ENCODE results near the gene UBL4A.

UBL4A gene

DNA sequence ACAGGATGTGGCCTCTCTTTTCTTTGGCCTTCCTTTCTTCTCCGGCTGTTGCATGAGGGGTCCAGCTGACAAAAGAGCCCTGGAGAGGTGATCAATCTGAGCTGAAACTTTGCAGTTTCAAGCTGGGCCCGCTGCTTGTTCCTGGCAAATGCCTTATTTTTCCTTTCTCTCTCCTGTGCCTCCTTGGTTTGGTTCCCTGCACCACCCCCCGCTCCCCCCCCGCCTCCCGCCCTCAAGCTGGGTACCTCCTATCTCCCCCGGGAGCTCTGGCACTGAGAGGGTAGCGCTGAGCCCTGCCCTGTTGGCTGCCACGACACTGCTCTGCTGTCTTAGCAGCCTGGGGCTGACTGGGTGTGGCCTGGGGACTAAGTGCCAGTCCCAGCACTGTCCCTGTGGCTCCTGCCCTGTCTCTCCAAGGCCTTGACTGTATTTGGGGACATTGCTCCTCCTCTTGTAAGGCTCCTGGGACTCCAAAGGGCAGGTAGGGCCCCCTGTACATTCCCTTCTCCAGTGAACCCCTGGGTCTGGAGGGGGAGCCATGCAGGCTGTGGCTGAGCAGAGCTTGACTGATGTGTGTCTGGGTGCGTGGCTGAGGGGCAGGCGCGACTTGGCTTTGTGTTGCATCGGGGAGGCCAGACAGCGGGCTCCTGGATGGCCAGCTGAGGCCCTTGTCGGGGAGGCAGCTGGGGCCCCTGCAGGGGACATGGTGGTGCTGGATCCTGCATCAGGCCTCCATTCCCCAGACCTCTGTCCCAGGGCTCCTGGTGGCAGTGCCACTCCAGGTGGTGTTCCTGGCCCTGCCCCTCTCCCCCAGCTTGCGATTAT, 27.2 kb downstream of the UBL4A start:
- intact Hi-C loops (cut with DNase I; ENCODE audit: low total_unique reads) = no loop called here
- no peaks in the 10 kb centered on the region for H3K9me3 ChIP-seq
- H3K4me1 ChIP-seq = peaks cover 0 to 16% (median 12%) of the 10 kb centered on the region in 4 donors
- peak; percentile 41 to 88 for DNase-seq
- H3K27me3 ChIP-seq = no peaks in the 10 kb centered on the region
- peak overlapping the region; percentile 72 to 78 for H3K4me3 ChIP-seq
- TF ChIP-seq, protein P1, sequence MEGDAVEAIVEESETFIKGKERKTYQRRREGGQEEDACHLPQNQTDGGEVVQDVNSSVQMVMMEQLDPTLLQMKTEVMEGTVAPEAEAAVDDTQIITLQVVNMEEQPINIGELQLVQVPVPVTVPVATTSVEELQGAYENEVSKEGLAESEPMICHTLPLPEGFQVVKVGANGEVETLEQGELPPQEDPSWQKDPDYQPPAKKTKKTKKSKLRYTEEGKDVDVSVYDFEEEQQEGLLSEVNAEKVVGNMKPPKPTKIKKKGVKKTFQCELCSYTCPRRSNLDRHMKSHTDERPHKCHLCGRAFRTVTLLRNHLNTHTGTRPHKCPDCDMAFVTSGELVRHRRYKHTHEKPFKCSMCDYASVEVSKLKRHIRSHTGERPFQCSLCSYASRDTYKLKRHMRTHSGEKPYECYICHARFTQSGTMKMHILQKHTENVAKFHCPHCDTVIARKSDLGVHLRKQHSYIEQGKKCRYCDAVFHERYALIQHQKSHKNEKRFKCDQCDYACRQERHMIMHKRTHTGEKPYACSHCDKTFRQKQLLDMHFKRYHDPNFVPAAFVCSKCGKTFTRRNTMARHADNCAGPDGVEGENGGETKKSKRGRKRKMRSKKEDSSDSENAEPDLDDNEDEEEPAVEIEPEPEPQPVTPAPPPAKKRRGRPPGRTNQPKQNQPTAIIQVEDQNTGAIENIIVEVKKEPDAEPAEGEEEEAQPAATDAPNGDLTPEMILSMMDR (IDR thresholded peaks at IDR 0.05) = no peak
- H3K27ac ChIP-seq = peak overlapping the region; percentile 79 to 90
- H3K36me3 ChIP-seq = peaks cover 0 to 30% (median under 1%) of the 10 kb centered on the region in 3 donors

DNA sequence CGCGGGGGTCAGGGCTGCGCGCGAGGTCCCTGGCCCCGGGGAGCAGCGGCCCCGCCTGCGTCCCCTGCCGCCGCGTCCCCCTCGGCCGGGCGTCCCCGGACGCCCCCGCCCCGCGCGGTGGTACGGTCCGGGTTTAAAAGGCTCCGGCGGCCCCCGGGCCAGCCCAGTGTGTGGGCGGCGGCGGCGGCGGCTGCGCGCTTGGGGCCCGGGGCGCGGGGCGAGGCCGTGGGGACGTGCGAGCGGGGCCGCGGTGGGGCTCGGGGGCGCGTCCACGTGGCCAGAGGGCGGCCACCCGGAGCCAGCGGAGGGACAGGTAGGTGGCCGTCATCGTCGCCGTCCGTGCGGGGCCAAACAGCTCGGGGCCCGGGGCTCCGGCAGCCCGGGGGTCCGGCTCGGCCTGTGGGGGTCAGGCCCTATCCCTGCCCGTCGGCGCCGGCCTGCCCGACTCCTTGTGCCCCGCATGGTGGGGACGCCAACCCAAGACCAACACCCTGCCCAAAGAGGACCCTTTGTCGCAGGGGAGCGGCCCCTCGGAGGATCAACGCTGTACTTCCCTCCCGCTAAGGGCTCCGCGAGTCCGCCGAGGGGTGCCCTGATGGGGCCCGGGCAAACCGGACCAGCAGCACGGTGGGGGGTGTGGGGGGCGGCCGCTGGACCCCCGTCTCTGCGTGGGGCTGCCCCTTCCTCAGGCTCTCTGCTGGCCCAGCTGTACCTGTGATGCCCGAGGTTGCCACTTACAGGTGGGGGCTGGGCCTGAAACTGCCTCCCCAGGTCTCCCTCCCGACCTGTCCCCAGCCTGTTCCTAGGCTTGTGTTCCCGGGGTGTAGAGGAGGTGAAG, 28.1 kb downstream of the UBL4A start, which contains the start of gene PLXNA3:
PLXNA3 (plus strand) TSS at position 166 of the 838 bp plus-strand sequence. CDS start 1,903 bp downstream, outside the sequence.
- Histone ChIP-seq H3K27ac (peak within 1 kb of the TSS; percentile 79 to 90), H3K4me3 (peak within 1 kb of the TSS; percentile 72 to 78), H3K9me3 (no peaks in the 10 kb centered on the region), H3K27me3 (no peaks in the 10 kb centered on the region), H3K4me1 (peaks cover 0 to 16% (median 12%) of the 10 kb centered on the region in 4 donors), H3K36me3 (peaks cover 0 to 22% (median 0%) of the 10 kb centered on the region in 3 donors)
- intact Hi-C loops (cut with DNase I; ENCODE audit: low total_unique reads) = no loop called here
- TF ChIP-seq, protein P1 (IDR thresholded peaks at IDR 0.05) = no peak
- no peak for DNase-seq

DNA sequence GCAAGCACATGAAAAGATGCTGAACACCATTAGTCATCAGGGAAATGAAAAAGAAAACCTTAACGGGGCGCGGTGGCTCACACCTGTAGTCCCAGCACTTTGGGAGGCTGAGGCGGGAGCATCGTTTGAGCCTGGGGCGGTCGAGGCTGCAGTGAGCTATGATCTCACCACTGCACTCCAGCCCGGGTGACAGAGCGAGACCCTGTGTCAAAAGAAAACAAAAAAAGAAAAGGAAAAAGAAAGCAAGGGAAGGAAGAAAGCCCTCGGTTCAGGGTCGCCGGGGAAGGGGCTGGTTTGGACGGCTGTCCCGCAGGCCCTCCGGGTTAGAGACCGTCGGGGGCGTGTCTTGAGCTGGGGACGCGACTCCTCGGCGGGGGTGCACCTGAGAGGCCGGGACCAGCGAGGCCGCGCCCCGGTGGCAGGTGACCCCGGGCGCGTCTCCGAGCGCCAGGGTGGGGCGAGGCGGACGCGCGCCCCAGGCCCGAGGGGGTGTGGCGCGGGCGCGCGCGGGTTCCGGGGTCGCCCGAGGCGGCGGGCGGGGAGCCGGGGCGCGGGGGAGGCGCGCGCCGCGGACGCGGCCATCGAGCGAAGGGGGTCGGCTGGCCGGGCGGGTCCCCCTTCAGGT, 28.8 kb downstream of the UBL4A start:
- H3K27ac ChIP-seq = peak overlapping the region; percentile 79 to 90
- TF ChIP-seq, protein P1 (IDR thresholded peaks at IDR 0.05) = no peak
- peaks cover 0 to 16% (median 12%) of the 10 kb centered on the region in 4 donors for H3K4me1 ChIP-seq
- H3K36me3 ChIP-seq = peaks cover 0 to 17% (median 0%) of the 10 kb centered on the region in 3 donors
- H3K9me3 ChIP-seq = no peaks in the 10 kb centered on the region
- no peaks in the 10 kb centered on the region for H3K27me3 ChIP-seq
- DNase-seq = no peak
- intact Hi-C loops (cut with DNase I; ENCODE audit: low total_unique reads) = no loop called here
- peak overlapping the region; percentile 72 to 78 for H3K4me3 ChIP-seq

DNA sequence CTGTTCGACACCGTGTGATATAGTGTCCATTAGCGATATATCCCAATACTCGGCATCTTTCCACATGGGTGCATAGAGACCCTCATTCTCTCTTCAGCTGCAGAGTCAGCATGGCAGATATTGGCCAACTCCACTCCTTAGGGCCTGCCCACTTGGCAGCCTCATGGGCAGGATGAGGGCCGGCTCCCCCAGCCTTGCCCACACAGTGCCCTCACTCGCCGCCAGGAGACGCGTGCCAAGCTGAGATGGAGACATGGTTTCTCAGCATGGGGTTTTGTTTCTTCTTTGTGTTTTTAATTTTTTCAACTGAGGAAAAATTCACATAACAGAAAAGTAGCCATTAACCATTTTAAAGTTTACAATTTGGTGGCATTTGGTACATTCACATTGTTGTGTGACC, 33.6 kb downstream of the UBL4A start:
- intact Hi-C loops (cut with DNase I; ENCODE audit: low total_unique reads) = no loop called here
- no peak for DNase-seq

DNA sequence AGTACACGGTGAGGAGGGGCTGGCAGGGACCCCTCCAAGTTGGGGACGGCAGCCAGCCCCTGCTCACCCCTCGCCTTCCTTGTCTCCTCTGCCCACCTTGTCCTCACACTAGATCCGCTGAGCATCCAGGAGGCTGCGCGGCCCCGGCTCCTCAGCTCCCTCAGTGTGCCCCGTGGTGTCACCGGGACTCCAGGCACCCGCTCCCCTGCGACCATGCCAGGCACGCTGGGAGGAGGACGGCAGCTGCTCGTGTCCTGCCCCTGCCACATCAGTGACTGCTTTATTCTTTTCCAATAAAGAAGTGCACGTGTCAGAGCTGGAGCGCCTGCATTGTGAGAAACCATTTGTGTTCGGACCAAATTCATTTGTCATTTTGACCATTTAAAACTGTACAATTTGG, 36.1 kb downstream of the UBL4A start:
- no peak for DNase-seq
- intact Hi-C loops (cut with DNase I; ENCODE audit: low total_unique reads) = no loop called here
- H3K27ac ChIP-seq = no peak overlapping the region
- no peaks in the 10 kb centered on the region for H3K27me3 ChIP-seq
- peaks cover 0 to 8% (median 4%) of the 10 kb centered on the region in 4 donors for H3K4me1 ChIP-seq
- H3K36me3 ChIP-seq = peaks cover 12 to 30% (median 23%) of the 10 kb centered on the region in 3 donors
- no peaks in the 10 kb centered on the region for H3K9me3 ChIP-seq
- H3K4me3 ChIP-seq = no peak overlapping the region
- TF ChIP-seq, protein P1 (IDR thresholded peaks at IDR 0.05) = no peak

More for the DNA sequence above, 33.6 kb downstream of the UBL4A start:
- no peaks in the 10 kb centered on the region for H3K9me3 ChIP-seq
- H3K4me3 ChIP-seq = no peak overlapping the region
- H3K4me1 ChIP-seq = no peaks in the 10 kb centered on the region
- H3K36me3 ChIP-seq = peaks cover 12 to 30% (median 19%) of the 10 kb centered on the region in 3 donors
- H3K27me3 ChIP-seq = no peaks in the 10 kb centered on the region
- TF ChIP-seq, protein P1 (IDR thresholded peaks at IDR 0.05) = no peak
- H3K27ac ChIP-seq = no peak overlapping the region
